ENCODE measurements around the gene PAX8.
"Not testable (repeated sequence)": the region's sequence is repeated elsewhere in the genome, so short reads cannot be mapped to it uniquely, and the experiment has no call there.

The PAX8 gene

GRCh38 chr2:113297590-113297989 lies 18.9 kb upstream of the PAX8 start:
- TF ChIP-seq CTCF (IDR thresholded peaks at IDR 0.05; ENCODE audit: low read depth, low read length), result peak; percentile 29
- H3K4me3 ChIP-seq (ENCODE audit: low read depth, low read length), result not testable (repeated sequence)

GRCh38 chr2:113291191-113291590 lies 12.5 kb upstream of the PAX8 start:
- H3K4me3 ChIP-seq (ENCODE audit: low read depth, low read length), result no peak overlapping the region

GRCh38 chr2:113288674-113289149 lies 10.0 kb upstream of the PAX8 start:
- H3K4me3 ChIP-seq (ENCODE audit: low read depth, low read length), result not testable (repeated sequence)

More at GRCh38 chr2:113291191-113291590, 12.5 kb upstream of the PAX8 start:
- TF ChIP-seq CTCF (IDR thresholded peaks at IDR 0.05; ENCODE audit: low read depth, low read length), result no peak

GRCh38 chr2:113288117-113288673 lies 9.5 kb upstream of the PAX8 start:
- H3K4me3 ChIP-seq (ENCODE audit: low read depth, low read length), result not testable (repeated sequence)

GRCh38 chr2:113285816-113286215 lies 7.1 kb upstream of the PAX8 start:
- H3K4me3 ChIP-seq (ENCODE audit: low read depth, low read length), result no peak overlapping the region
- TF ChIP-seq CTCF (IDR thresholded peaks at IDR 0.05; ENCODE audit: low read depth, low read length), result no peak

GRCh38 chr2:113284999-113285398 lies 6.3 kb upstream of the PAX8 start:
- H3K4me3 ChIP-seq (ENCODE audit: low read depth, low read length), result not testable (repeated sequence)

GRCh38 chr2:113284476-113284875 lies 5.8 kb upstream of the PAX8 start:
- H3K4me3 ChIP-seq (ENCODE audit: low read depth, low read length), result no peak overlapping the region
- TF ChIP-seq CTCF (IDR thresholded peaks at IDR 0.05; ENCODE audit: low read depth, low read length), result no peak

- no peak for TF ChIP-seq CTCF (IDR thresholded peaks at IDR 0.05; ENCODE audit: low read depth, low read length)
- no peak overlapping the region for H3K4me3 ChIP-seq (ENCODE audit: low read depth, low read length)
Measured at GRCh38 chr2:113283704-113284284, 5.1 kb upstream of the PAX8 start.

Measured in WI38 (cell line).